H1 (cell line): ENCODE results near the gene TOP2A. TPM values are rescaled to one million over a fixed set of nuclear protein-coding genes. Genes with fewer than 3 reads are reported as not detected.

Source experiments
- CTCF ChIA-PET: fragments of 300-600 bp; sonication (Branson Sonifier 250); formaldehyde crosslinking; loops from one replicate; lab custom pipeline; 2021; ENCODE audit not compliant: partially characterized antibody; lab: Charles Lee
- POLR2A ChIA-PET: fragments of 300-600 bp; sonication (Branson Sonifier 250); formaldehyde crosslinking; loops from one replicate; lab custom pipeline; 2021; ENCODE audit warnings: inconsistent platforms; ENCODE audit not compliant: partially characterized antibody; lab: Charles Lee
- DNase-seq, 2 experiments: peaks; one replicate each; pipeline versions ENCODE4 v3.0.0 to v3.0.0-alpha.2; 2010 to 2022; ENCODE audit warnings: low spot score in 2 of 2, low read depth in 1 of 2, mixed read lengths in 1 of 2
- FAIRE-seq: peaks from 2 replicates; lab custom pipeline; 2011; peaks lifted over from hg19 to GRCh38; lab: Jason Lieb, UNC
- H2AFZ ChIP-seq: 2 replicates; pipeline ENCODE4 v1.8.1; 2012; ENCODE audit warnings: low read length, inconsistent platforms
- H2AK5ac ChIP-seq: 2 replicates; pipeline ENCODE4 v1.6.1; 2013; ENCODE audit warnings: low read depth, low read length
- H2BK120ac ChIP-seq: replicated peaks from 2 replicates; pipeline ENCODE3; 2013; ENCODE audit warnings: low read depth, low read length, inconsistent platforms
- H2BK12ac ChIP-seq: 2 replicates; pipeline ENCODE4 v1.6.1; 2013; ENCODE audit warnings: low read depth, low read length
- H2BK15ac ChIP-seq: 2 replicates; pipeline ENCODE4 v1.6.1; 2013; ENCODE audit warnings: low read length
- H2BK20ac ChIP-seq: 2 replicates; pipeline ENCODE4 v1.6.1; 2013; ENCODE audit warnings: low read length
- H2BK5ac ChIP-seq: 2 replicates; pipeline ENCODE4 v1.6.1; 2013; ENCODE audit warnings: low read depth, low read length
- H3K14ac ChIP-seq: 2 replicates; pipeline ENCODE4 v1.6.1; 2013; ENCODE audit warnings: inconsistent platforms; ENCODE audit not compliant: insufficient read length
- H3K18ac ChIP-seq: 2 replicates; pipeline ENCODE4 v1.6.1; 2013; ENCODE audit warnings: low read length; ENCODE audit errors: extremely low read depth
- H3K23ac ChIP-seq: 2 replicates; pipeline ENCODE4 v1.6.1; 2013; ENCODE audit warnings: inconsistent platforms; ENCODE audit not compliant: insufficient read length
- H3K23me2 ChIP-seq: 2 replicates; pipeline ENCODE4 v1.6.1; 2013; ENCODE audit warnings: low read depth, low read length
- H3K27ac ChIP-seq: 2 replicates; pipeline ENCODE4 v1.6.1; 2011; ENCODE audit warnings: low read depth, low read length, inconsistent platforms
- H3K27me3 ChIP-seq, 4 experiments: replicated peaks in 1 of 4; 1 replicate in 1 of 4; 2 replicates in 3 of 4; pipeline versions ENCODE4 v1.6.1 to v1.8.1; 2011 to 2013; ENCODE audit warnings: low read length in 3 of 4, mild to moderate bottlenecking in 3 of 4, inconsistent platforms in 2 of 4, mixed read lengths in 2 of 4, moderate library complexity in 1 of 4; ENCODE audit not compliant: control insufficient read depth in 3 of 4, insufficient read depth in 3 of 4; ENCODE audit errors: extremely low read depth in 1 of 4
- H3K36me3 ChIP-seq, 4 experiments: 2 replicates each; pipeline versions ENCODE4 v1.6.1 to v1.8.1; 2011 to 2013; ENCODE audit warnings: mild to moderate bottlenecking in 4 of 4, low read length in 3 of 4, moderate library complexity in 2 of 4, control low read depth in 1 of 4, inconsistent platforms in 1 of 4; ENCODE audit not compliant: insufficient read depth in 4 of 4, control insufficient read depth in 2 of 4
- H3K4ac ChIP-seq: replicated peaks from 2 replicates; pipeline ENCODE3; 2013; ENCODE audit warnings: low read length, low read depth, mixed read lengths, inconsistent platforms; ENCODE audit not compliant: insufficient read length
- H3K4me1 ChIP-seq, 4 experiments: replicated peaks in 1 of 4; 1 replicate in 1 of 4; 2 replicates in 3 of 4; pipeline versions ENCODE4 v1.6.1 to v1.8.1; 2011 to 2013; ENCODE audit warnings: low read length in 3 of 4, inconsistent platforms in 2 of 4, mixed read lengths in 1 of 4; ENCODE audit not compliant: insufficient read depth in 4 of 4, control insufficient read depth in 3 of 4
- H3K4me2 ChIP-seq, 2 experiments: 2 replicates each; pipeline versions ENCODE4 v1.6.1 to v1.8.1; 2011 to 2013; ENCODE audit warnings: low read depth in 2 of 2, low read length in 2 of 2, control low read depth in 1 of 2, inconsistent platforms in 1 of 2, mild to moderate bottlenecking in 1 of 2; ENCODE audit not compliant: insufficient read depth in 1 of 2
- H3K4me3 ChIP-seq, 4 experiments: fragments of 200-600, 300-600 bp in 1 of 4; sonication (generic), shearing (Covaris generic), sonication (Bioruptor Twin) in 1 of 4; 2 replicates each; pipeline versions ENCODE4 v1.5.1 to v1.8.1; 2011 to 2016; ENCODE audit warnings: low read length in 4 of 4, low read depth in 3 of 4, control low read depth in 2 of 4, inconsistent platforms in 2 of 4, mild to moderate bottlenecking in 2 of 4, mixed read lengths in 1 of 4, moderate library complexity in 1 of 4; ENCODE audit not compliant: insufficient read depth in 2 of 4; ENCODE audit errors: extremely low read depth in 1 of 4
- H3K56ac ChIP-seq: replicated peaks from 2 replicates; pipeline ENCODE3; 2013; ENCODE audit warnings: low read depth, mild to moderate bottlenecking, mixed read lengths, low read length, inconsistent platforms; ENCODE audit not compliant: insufficient read length
- H3K79me1 ChIP-seq: 2 replicates; pipeline ENCODE4 v1.6.1; 2013; ENCODE audit warnings: low read depth, low read length, control low read depth
- H3K79me2 ChIP-seq, 2 experiments: 2 replicates each; pipeline versions ENCODE4 v1.6.1 to v1.8.1; 2012 to 2013; ENCODE audit warnings: low read length in 2 of 2, mild to moderate bottlenecking in 2 of 2, inconsistent platforms in 1 of 2; ENCODE audit not compliant: insufficient read depth in 2 of 2, control insufficient read depth in 1 of 2
- H3K9ac ChIP-seq, 4 experiments: replicated peaks in 1 of 4; 1 replicate in 1 of 4; 2 replicates in 3 of 4; pipeline versions ENCODE4 v1.6.1 to v1.8.1; 2011 to 2013; ENCODE audit warnings: low read depth in 3 of 4, low read length in 3 of 4, control low read depth in 2 of 4, mild to moderate bottlenecking in 2 of 4, moderate library complexity in 2 of 4, inconsistent platforms in 1 of 4; ENCODE audit errors: extremely low read depth in 1 of 4
- H3K9me3 ChIP-seq, 2 experiments: 2 replicates each; pipeline versions ENCODE4 v1.6.1 to v1.8.1; 2012 to 2013; ENCODE audit warnings: mild to moderate bottlenecking in 2 of 2, moderate library complexity in 2 of 2, control low read depth in 1 of 2, inconsistent platforms in 1 of 2, low read depth in 1 of 2, low read length in 1 of 2, mixed read lengths in 1 of 2; ENCODE audit not compliant: insufficient read depth in 2 of 2
- H4K20me1 ChIP-seq, 2 experiments: replicated peaks in 1 of 2; 2 replicates each; pipeline versions ENCODE3 to v1.8.1; 2011 to 2013; ENCODE audit warnings: inconsistent platforms in 2 of 2, low read length in 2 of 2, mild to moderate bottlenecking in 1 of 2; ENCODE audit not compliant: insufficient read depth in 2 of 2, control insufficient read depth in 1 of 2
- H4K5ac ChIP-seq: 2 replicates; pipeline ENCODE4 v1.6.1; 2013; ENCODE audit warnings: low read length, low read depth, mixed read lengths, inconsistent platforms; ENCODE audit not compliant: insufficient read length
- H4K8ac ChIP-seq: 2 replicates; pipeline ENCODE4 v1.8.0; 2013; ENCODE audit warnings: mild to moderate bottlenecking, moderate library complexity, low read length, inconsistent platforms; ENCODE audit not compliant: insufficient read depth; ENCODE audit errors: extremely low read depth
- H4K91ac ChIP-seq: replicated peaks from 2 replicates; pipeline ENCODE3; 2013; ENCODE audit warnings: low read length, mixed read lengths, inconsistent platforms; ENCODE audit not compliant: insufficient read length
- BACH1 ChIP-seq: IDR thresholded peaks from 2 replicates; pipeline ENCODE4 v1.6.1; 2012; ENCODE audit warnings: low read length, improper control_type of control experiment
- CHD1 ChIP-seq: IDR thresholded peaks from 2 replicates; pipeline ENCODE4 v1.6.1; 2012; ENCODE audit warnings: low read depth, low read length, improper control_type of control experiment
- GTF2F1 ChIP-seq: IDR thresholded peaks from 2 replicates; pipeline ENCODE4 v1.6.1; 2012; ENCODE audit warnings: low read depth, low read length, improper control_type of control experiment, borderline replicate concordance
- POLR2AphosphoS5 ChIP-seq: IDR thresholded peaks from 2 replicates; pipeline ENCODE4 v1.6.1; 2011; ENCODE audit warnings: low read depth, low read length
- SIN3A ChIP-seq, 2 experiments: IDR thresholded peaks in 1 of 2; conservative IDR thresholded peaks in 1 of 2; 2 replicates each; pipeline ENCODE4 v1.6.1; 2011 to 2012; ENCODE audit warnings: low read length in 2 of 2, improper control_type of control experiment in 1 of 2, low read depth in 1 of 2, mild to moderate bottlenecking in 1 of 2
- SIX5 ChIP-seq: IDR thresholded peaks from 2 replicates; pipeline ENCODE4 v1.6.1; 2011; ENCODE audit warnings: mild to moderate bottlenecking, low read depth, low read length
- SUZ12 ChIP-seq: fragments of 200-600 bp; sonication (generic); IDR thresholded peaks from 2 replicates; pipeline ENCODE4 v1.6.1; 2012; ENCODE audit warnings: mild to moderate bottlenecking, inconsistent platforms, low read length, moderate library complexity, mixed read lengths
- TAF1 ChIP-seq: IDR thresholded peaks from 2 replicates; pipeline ENCODE4 v1.6.1; 2011; ENCODE audit warnings: mild to moderate bottlenecking, low read depth, low read length
- WGBS, 2 experiments: shearing (Covaris generic) in 1 of 2; methylation state at CpG; one replicate each; pipeline versions ENCODE4 v1.1.6 to v1.1.7; 2013 to 2015; ENCODE audit warnings: low lambda C conversion rate in 2 of 2, mixed read lengths in 2 of 2, inconsistent platforms in 1 of 2, low coverage in 1 of 2, missing lambda C conversion rate in 1 of 2; ENCODE audit not compliant: insufficient replicate concordance in 2 of 2, insufficient coverage in 1 of 2, insufficient read length in 1 of 2; ENCODE audit errors: extremely low coverage in 1 of 2, missing lambda C conversion rate in 1 of 2; 5-methylcytosine and 5-hydroxymethylcytosine counted together
- polyA plus RNA-seq, 7 experiments: library from polyadenylated mRNA; depleted of rRNA in 3 of 7; stranded (reverse) in 5 of 7; unstranded in 2 of 7; fragments of >200 nt in 5 of 7; fragments of 200-250 nt in 2 of 7; gene quantifications; 1 replicate in 5 of 7; 2 replicates in 1 of 7; 4 replicates in 1 of 7; pipeline versions ENCODE4 v1.2.1 to v1.2.3, GENCODE V29; 2011 to 2013; ENCODE audit warnings: missing spikeins in 2 of 7, mixed read lengths in 2 of 7
- total RNA-seq: library from RNA; stranded (reverse); fragmentation: NEBNext Ultra II Directional; extraction: Animal tissue kit (Norgen Biotek cat#: 25700); gene quantifications from 2 replicates; pipeline ENCODE4 v1.2.1, GENCODE V29; 2021
- TF ChIP-seq, protein P1 (sequence below): IDR thresholded peaks from 2 replicates; pipeline ENCODE4 v1.6.1; 2011; ENCODE audit warnings: low read depth, mild to moderate bottlenecking, low read length; ENCODE audit not compliant: insufficient read depth
- TF ChIP-seq, protein P2 (sequence below): IDR thresholded peaks from 2 replicates; pipeline ENCODE4 v1.6.1; 2011; ENCODE audit warnings: low read length, improper control_type of control experiment

TOP2A gene
- total and polyA plus RNA-seq, 2 of the 8 experiments (the other 6 are each of a cell fraction or from before 2014, with no cell fraction given) = 83.1 to 291 TPM

DNA sequence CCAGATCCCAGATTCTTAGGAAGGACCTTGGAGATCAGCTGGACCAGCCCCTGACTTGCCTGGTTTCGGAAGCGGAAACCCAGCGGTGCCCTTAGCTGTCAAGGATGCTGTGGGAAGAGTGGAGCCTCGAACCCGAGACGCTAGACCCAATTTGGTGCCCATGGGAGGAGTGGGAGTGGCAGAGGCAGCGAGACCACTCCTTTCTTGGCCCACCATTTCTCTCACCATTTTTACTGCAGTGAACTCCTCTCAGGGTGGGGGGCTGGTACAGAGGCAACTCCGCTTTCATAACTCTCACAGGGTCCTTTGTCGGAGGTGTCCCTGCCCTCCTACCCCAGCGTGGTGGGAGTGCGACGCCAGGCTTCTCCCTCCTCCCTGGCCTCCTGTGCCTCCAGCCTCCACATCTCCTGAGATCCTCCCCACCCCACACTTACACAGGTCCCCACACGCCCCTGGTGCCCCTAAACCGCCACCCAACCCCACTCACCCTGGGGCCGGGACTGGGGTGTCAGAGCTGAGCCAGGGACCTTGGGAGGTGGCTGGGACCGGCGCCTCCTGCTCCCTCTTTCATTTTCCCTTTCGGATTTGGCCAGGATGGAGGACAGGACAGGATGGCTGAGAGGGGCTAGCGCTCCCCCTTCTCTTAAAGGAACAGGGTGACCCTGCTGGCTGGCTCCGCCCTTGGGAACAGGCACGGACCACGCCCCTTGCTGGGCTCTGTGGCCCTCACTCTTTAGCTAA lies 53.4 kb downstream of the TOP2A start, which contains the start of gene GJD3:
GJD3 (minus strand) TSS at position 617 of the 741 bp plus-strand sequence. CDS start 922 bp downstream, outside the sequence.
- DNase-seq (peak in 1 of 2 experiments; percentile 81), FAIRE-seq (no peak)
- Histone ChIP-seq H3K4me1 (peaks cover 6 to 34% (median 23%) of the 10 kb centered on the region in 4 experiments), H2BK120ac (no peak within 1 kb of the TSS), H2BK20ac (peak within 1 kb of the TSS; percentile 48; the same call in 1 of the 2 replicates), H4K91ac (peak within 1 kb of the TSS; percentile 16), H3K23me2 (peaks cover 18% of the 10 kb centered on the region; the same call in 1 of the 2 replicates), H3K23ac (no peak within 1 kb of the TSS), H4K8ac (no peak within 1 kb of the TSS; the same call in 1 of the 2 replicates), H3K79me2 (no peaks in the 10 kb centered on the region), H2AK5ac (no peak within 1 kb of the TSS), H3K27ac (no peak within 1 kb of the TSS), H2BK5ac (peak within 1 kb of the TSS; percentile 32; the same call in 1 of the 2 replicates), H3K9ac (no peak within 1 kb of the TSS), H3K4me2 (peak within 1 kb of the TSS; percentile 75 to 98), H3K4me3 (peak within 1 kb of the TSS; percentile 21 to 65 (median 43)), H3K9me3 (no peaks in the 10 kb centered on the region), H4K5ac (no peak within 1 kb of the TSS), H3K56ac (no peak within 1 kb of the TSS), H3K36me3 (no peaks in the 10 kb centered on the region), H4K20me1 (peaks cover 0 to 2% of the 10 kb centered on the region in 2 experiments), H2BK12ac (peak within 1 kb of the TSS; percentile 84; the same call in 1 of the 2 replicates), H2AFZ (peak within 1 kb of the TSS; percentile 80; the same call in 1 of the 2 replicates), H3K18ac (peak within 1 kb of the TSS; percentile 48; the same call in 1 of the 2 replicates), H2BK15ac (peak within 1 kb of the TSS; percentile 8), H3K79me1 (no peaks in the 10 kb centered on the region), H3K4ac (no peak within 1 kb of the TSS), H3K14ac (no peak within 1 kb of the TSS), H3K27me3 (peaks cover 8 to 27% (median 24%) of the 10 kb centered on the region in 4 experiments)
- POLR2A ChIA-PET = interaction anchor here (0.7 to 27.8 kb wide), 11 partner anchors 9 to 78 kb away, joined by 3 to 570 read pairs (median 4); partner anchors contain the start of genes CDC6 and RARA
- CTCF ChIA-PET = interaction anchor here (0.6 to 30.8 kb wide), 18 partner anchors 9 to 289 kb away, joined by 3 to 1198 read pairs (median 4); partner anchors contain the start of gene RARA
- WGBS, 2 experiments = 25% methylated on average over 16 of the region's 22 CpGs; no CpG with 5 or more reads in 1 of the 2 experiments
- no peak for TF ChIP-seq GTF2F1
- no peak for TF ChIP-seq BACH1
- no peak for TF ChIP-seq SUZ12
- no peak for TF ChIP-seq SIN3A (conservative IDR thresholded peaks at IDR 0.05 in 1 of 2, IDR thresholded peaks at IDR 0.05 in 1 of 2; ENCODE audit: low read depth in 1 of 2, low read length in 2 of 2)
- no peak for TF ChIP-seq POLR2AphosphoS5
- no peak for TF ChIP-seq CHD1
- TF ChIP-seq, protein P1, sequence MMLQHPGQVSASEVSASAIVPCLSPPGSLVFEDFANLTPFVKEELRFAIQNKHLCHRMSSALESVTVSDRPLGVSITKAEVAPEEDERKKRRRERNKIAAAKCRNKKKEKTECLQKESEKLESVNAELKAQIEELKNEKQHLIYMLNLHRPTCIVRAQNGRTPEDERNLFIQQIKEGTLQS = no peak
- no peak for TF ChIP-seq TAF1
- TF ChIP-seq, protein P2, sequence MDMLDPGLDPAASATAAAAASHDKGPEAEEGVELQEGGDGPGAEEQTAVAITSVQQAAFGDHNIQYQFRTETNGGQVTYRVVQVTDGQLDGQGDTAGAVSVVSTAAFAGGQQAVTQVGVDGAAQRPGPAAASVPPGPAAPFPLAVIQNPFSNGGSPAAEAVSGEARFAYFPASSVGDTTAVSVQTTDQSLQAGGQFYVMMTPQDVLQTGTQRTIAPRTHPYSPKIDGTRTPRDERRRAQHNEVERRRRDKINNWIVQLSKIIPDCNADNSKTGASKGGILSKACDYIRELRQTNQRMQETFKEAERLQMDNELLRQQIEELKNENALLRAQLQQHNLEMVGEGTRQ = no peak
- no peak for TF ChIP-seq SIX5
